Mucosa of stomach (tissue), 1 donor: ENCODE results near the gene MTF1.

Experiments
- H3K27me3 ChIP-seq: one replicate; pipeline ENCODE4 v1.7.0; 2013; ENCODE audit warnings: mild to moderate bottlenecking, low read length; ENCODE audit not compliant: control insufficient read depth, insufficient read depth
- H3K36me3 ChIP-seq: one replicate; pipeline ENCODE4 v1.7.0; 2013; ENCODE audit warnings: low read length; ENCODE audit not compliant: control insufficient read depth, insufficient read depth
- H3K4me1 ChIP-seq: one replicate; pipeline ENCODE4 v1.7.0; 2013; ENCODE audit warnings: mild to moderate bottlenecking, low read length; ENCODE audit not compliant: control insufficient read depth, insufficient read depth
- H3K4me3 ChIP-seq: one replicate; pipeline ENCODE4 v1.7.0; 2013; ENCODE audit warnings: low read length
- H3K9ac ChIP-seq: one replicate; pipeline ENCODE4 v1.7.0; 2013; ENCODE audit warnings: mild to moderate bottlenecking, low read length, moderate library complexity
- H3K9me3 ChIP-seq: one replicate; pipeline ENCODE4 v1.7.0; 2013; ENCODE audit warnings: mild to moderate bottlenecking, low read length, moderate library complexity; ENCODE audit not compliant: control insufficient read depth
- donor health status: Pancreatic carcinoma.

Gene MTF1

DNA sequence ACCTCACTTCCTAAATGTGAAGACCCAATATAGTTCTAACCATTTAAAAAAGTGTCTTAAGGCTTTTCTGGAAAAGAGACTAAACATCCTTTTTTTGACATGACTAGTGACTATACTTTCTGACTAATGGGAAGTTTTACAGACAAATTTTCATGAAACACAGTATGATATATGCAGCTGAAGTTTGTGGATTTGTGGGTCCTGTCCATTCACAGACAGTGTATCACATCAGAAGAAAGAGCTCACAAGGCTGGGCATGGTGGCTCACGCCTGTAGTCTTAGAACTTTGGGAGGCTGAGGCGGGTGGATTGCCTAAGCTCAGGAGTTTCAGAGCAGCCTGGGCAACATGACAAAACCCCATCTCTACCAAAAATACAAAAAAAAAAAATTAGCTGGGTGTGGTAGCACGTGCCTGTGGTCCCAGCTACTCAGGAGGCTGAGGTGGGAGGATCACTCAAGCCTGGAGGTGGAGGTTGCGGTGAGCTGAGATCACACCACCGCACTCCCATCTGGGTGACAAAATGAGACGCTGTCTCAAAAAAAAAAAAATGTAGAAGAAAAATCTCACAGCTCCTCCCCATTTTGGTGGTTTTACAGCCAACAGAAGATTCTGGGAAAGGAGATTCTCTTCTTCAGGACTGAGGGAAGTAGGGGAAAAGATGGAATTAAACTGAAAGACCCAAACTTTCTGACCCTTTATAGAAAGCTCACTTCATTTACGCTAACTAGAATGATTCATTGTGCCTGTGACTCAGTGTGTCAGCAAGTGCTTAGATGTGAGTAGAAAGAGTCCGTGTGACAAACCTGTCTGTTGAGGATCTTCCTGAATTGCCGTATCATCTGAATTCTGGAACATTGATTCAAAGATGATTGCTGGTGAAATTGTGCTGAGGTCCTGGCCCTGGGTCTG lies 36.2 kb downstream of the MTF1 start:
- H3K36me3 ChIP-seq: no peaks in the 10 kb centered on the region

DNA sequence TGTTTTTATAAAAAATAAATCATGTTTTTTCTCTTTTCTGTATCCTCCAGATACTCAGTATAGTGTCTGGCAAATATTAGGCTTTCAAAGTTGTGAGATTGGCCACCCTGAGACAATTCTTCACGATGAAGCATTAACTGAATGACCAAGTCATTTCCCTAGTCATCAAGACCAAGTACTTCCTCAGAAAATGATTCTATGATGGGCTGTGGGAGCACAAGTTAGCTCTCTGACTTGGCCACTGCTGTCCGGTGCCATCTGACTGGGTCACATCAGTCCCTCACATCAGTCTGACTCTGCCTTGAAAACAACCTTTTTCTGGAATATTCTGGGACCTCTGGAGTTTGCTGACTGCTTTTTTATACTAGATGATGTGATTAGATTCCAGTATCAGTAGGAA lies 37.9 kb downstream of the MTF1 start:
- no peak overlapping the region for H3K4me3 ChIP-seq
- H3K36me3 ChIP-seq: no peaks in the 10 kb centered on the region
- H3K4me1 ChIP-seq: no peaks in the 10 kb centered on the region
- no peaks in the 10 kb centered on the region for H3K27me3 ChIP-seq
- H3K9me3 ChIP-seq: no peaks in the 10 kb centered on the region
- no peak overlapping the region for H3K9ac ChIP-seq

More for the DNA sequence above, 36.2 kb downstream of the MTF1 start:
- Histone ChIP-seq H3K4me3 (no peak overlapping the region), H3K4me1 (no peaks in the 10 kb centered on the region), H3K9ac (no peak overlapping the region), H3K9me3 (no peaks in the 10 kb centered on the region), H3K27me3 (no peaks in the 10 kb centered on the region)

DNA sequence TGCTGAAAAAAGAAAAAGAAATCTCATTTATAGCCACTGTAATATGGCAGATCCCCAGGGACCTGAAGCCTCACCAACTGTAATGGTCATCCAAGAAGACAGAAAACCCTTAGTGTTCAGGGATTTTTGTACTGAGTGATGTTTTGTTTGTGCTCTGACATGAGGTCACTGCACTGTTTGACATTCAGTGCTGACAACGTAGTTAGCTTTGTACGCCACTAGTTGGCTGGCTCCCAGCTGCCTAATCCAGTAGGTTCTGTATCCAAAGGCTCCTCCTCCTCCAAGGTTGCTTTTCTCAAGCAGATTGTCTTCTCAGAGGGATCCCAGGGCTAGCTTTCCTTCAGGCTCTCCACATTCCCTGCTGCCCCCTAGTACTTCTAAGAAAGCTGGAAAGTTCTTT lies 41.9 kb downstream of the MTF1 start:
- Histone ChIP-seq H3K9ac (no peak overlapping the region), H3K27me3 (no peaks in the 10 kb centered on the region), H3K9me3 (no peaks in the 10 kb centered on the region), H3K4me1 (no peaks in the 10 kb centered on the region), H3K4me3 (no peak overlapping the region), H3K36me3 (peaks cover 7% of the 10 kb centered on the region)

DNA sequence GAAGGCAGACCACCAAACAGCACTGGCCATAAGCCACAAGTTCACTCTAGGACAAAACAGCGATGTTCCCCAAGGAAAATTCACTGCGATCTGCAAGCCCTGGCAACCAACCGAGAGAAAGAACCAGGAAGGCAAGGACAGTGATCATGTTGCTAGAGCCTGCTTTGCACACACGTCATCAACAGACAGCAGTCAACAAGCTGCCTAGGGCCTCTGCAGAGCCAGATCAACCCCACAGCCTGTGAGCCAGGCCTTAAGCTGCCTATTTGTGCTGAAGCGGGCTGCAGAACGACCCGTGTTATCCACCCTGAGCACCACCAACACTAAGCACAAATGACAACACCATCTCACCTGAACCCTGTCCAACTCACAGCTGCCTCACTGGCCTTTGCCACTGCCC lies 45.1 kb downstream of the MTF1 start:
- no peaks in the 10 kb centered on the region for H3K9me3 ChIP-seq
- peaks cover 7% of the 10 kb centered on the region for H3K36me3 ChIP-seq
- peaks cover 1% of the 10 kb centered on the region for H3K4me1 ChIP-seq
- H3K4me3 ChIP-seq: no peak overlapping the region
- no peak overlapping the region for H3K9ac ChIP-seq
- no peaks in the 10 kb centered on the region for H3K27me3 ChIP-seq

DNA sequence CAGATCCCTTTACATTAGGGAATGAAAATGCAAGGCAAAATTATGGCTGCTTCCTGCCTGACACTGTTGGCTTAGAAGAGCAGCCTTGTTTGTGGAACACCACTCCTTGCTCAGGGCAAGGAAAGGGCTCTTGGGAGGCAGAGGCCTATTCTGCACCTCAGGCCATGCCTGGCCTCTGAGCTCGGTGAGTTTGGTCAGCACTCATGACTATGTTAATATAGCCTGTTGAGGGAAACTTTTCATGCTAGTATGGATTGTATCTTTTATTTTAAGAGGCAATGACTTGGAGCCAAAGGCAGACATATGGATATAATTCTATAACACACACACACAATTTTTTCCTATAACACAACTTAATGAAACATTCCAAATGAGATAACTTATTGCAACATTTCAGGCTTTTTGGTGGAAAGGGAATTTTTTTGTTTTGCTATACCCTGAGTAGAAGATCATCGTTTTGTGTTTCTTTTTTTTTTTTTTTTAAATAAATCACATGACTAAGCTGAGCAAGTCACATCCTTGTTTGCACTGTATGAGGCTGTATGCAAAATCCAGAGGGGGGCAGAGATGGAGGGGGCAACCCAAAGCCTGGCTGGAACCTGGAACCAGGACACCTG lies 45.8 kb downstream of the MTF1 start:
- Histone ChIP-seq H3K4me1 (peaks cover 7% of the 10 kb centered on the region), H3K4me3 (no peak overlapping the region), H3K27me3 (no peaks in the 10 kb centered on the region), H3K9me3 (no peaks in the 10 kb centered on the region), H3K9ac (no peak overlapping the region), H3K36me3 (peaks cover 7% of the 10 kb centered on the region)

DNA sequence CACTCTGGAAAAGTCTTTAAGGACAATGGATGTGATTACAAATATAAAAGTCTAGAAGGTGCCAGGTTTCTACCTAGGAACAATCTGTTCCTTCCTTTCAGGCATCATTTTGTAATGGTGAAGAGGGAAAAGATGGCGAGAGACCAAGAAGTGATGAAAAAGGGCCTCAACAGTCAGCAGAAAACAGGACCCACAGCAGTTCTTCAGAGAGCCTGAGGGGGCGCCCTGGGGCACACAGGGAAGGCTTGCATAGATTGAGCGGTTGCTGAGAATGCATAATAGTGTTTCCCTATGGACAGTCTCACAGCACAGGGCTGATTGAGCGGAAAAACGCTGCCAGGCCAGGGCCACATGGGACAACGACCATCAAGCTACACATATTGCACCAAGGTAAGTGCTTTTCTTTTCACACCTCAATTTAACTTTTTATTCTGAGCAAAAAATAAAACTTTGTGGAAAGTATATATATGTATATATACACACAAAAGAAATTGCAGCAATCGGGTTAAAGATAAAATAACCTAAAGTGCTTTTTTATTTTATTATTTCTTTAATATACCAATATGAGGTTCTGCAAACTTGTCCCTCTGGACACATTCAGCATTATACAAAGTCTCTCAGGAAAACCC lies 48.3 kb downstream of the MTF1 start:
- Histone ChIP-seq H3K4me1 (peaks cover 7% of the 10 kb centered on the region), H3K9me3 (no peaks in the 10 kb centered on the region), H3K36me3 (peaks cover 9% of the 10 kb centered on the region), H3K4me3 (no peak overlapping the region), H3K27me3 (no peaks in the 10 kb centered on the region), H3K9ac (no peak overlapping the region)

DNA sequence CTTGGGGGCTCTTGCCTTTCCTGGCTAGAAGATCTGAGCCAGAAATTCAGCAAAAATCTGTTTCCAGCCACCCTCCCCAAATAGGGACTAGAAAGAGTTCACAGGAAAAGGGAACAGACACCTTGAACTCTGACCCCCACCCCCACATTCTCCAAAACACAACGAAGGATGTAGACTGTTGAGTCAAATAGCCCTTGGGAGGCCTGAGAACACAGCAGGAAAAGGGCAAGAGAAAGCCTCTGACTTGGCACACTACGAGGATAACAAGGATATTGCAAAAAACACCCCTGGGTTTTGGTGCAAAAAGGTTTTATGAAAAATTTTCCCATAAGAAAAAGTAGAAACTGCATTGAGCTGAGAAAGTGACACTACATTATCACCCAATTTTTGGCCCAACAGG lies 49.5 kb downstream of the MTF1 start:
- Histone ChIP-seq H3K27me3 (no peaks in the 10 kb centered on the region), H3K4me1 (peaks cover 7% of the 10 kb centered on the region), H3K36me3 (peaks cover 11% of the 10 kb centered on the region), H3K4me3 (no peak overlapping the region), H3K9me3 (no peaks in the 10 kb centered on the region), H3K9ac (no peak overlapping the region)

DNA sequence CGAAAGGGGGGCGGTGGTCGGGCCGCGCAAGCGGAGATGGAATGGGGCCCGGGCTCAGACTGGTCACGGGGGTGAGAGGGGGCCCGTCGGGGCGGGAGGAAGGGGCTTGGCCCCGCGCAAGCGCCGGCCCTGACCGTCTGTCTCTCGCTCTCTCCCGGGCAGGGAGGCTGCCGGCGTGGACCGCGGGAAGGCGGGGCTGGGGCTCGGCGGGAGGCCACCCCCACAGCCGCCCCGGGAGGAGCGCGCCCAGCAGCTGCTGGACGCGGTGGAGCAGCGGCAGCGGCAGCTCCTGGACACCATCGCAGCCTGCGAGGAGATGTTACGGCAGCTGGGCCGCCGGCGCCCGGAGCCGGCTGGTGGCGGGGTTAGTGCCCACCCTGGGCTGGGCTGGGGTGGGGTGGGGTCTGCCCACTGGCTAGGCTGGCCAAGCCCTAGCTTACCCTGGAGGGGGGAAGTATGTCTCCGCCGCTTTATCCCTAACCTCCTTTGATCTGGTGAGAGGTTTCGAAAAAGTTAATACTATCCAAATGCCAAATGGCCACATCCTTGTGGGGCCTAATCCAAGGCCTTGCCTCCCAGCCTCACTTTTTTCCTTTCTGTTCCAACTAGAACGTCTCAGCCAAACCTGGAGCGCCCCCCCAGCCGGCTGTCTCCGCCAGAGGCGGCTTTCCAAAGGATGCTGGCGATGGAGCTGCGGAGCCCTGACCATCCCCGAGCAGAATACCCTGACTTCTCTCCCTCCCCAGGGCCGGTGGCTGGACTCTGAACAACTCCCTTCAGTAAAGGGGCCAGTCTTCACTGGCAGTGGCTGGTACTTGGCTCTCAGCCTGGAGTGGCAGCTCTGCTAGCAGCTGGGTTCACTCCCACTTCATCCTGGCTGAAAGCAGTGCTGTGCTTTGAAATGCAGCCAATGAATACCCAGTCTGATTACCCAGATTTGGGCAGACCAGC lies 50.7 kb downstream of the MTF1 start:
- H3K4me1 ChIP-seq: peaks cover 7% of the 10 kb centered on the region
- H3K9ac ChIP-seq: peak overlapping the region; percentile 72
- H3K9me3 ChIP-seq: no peaks in the 10 kb centered on the region
- H3K4me3 ChIP-seq: peak overlapping the region; percentile 44
- no peaks in the 10 kb centered on the region for H3K27me3 ChIP-seq
- H3K36me3 ChIP-seq: peaks cover 18% of the 10 kb centered on the region

DNA sequence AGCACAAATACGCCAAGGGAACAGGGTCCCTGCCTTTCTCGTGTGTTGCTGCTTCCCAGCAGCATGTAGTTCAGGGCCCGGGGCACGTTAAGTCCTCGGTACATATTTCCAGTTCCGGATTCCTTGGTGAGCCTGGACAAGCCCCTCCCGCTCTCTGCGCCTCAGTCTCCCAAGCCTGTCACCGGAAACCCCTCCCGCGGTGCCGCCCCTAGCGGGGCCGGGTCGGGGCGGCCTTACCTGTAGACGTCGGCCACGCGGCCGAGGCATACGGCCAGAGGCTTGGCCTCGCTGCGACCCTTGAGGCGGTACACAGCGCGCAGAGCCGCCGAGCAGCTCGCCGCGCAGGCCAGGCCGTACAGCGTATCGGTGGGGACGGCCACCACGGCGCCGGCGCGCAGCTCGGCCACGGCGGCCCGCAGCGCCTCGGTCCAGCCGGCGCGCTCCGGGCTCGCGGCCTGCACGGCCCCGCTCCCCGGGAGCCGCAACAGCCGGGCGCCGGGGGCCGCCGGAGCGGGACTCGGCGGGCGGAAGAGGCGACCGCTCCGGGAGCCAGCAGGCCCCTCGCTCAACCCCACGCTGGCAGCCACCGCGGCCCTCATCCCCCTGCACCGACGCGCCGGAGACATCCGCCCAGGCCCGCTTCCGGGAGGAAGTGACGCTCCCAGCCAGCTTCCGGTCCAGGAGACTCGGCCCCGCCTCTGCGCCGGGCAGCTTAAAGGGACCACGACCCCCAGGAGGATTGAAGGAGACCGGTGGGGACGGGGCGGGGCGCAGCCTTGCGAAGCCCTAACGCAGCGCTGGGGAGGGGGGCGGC lies 51.6 kb downstream of the MTF1 start, which contains the start of the genes C1orf122 and YRDC:
Gene C1orf122, plus strand, starts transcription at position 236 of the 814 bp plus-strand sequence. CDS start 615 bp downstream, outside the sequence.
Gene YRDC, minus strand, starts transcription at position 654 of the 814 bp plus-strand sequence. Its CDS starts 28 bp downstream, at position 626.
- H3K36me3 ChIP-seq: peaks cover 18% of the 10 kb centered on the region
- H3K4me1 ChIP-seq: peaks cover 7% of the 10 kb centered on the region
- H3K9me3 ChIP-seq: no peaks in the 10 kb centered on the region
- peak within 1 kb of the TSS; percentile 72 for H3K9ac ChIP-seq
- H3K27me3 ChIP-seq: no peaks in the 10 kb centered on the region
- peak within 1 kb of the TSS; percentile 80 for H3K4me3 ChIP-seq

DNA sequence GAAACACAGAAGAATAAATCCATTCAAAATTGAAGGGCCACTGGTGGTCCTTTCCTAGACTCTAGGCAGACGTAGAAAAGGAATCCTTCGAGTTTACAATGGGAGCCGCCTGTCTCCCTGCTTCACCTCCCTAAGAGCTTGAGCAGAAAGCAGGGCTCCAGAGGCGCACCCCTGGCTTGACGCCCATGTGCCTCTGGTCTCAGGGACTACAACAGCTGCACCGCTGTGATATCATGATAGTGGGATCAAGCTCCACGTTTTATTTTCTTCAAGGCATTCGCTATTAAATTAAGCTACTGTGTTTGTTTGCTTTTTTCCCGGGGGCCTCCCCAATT lies 52.2 kb downstream of the MTF1 start:
- peaks cover 22% of the 10 kb centered on the region for H3K36me3 ChIP-seq
- H3K9ac ChIP-seq: peak overlapping the region; percentile 72
- no peaks in the 10 kb centered on the region for H3K27me3 ChIP-seq
- peak overlapping the region; percentile 80 for H3K4me3 ChIP-seq
- no peaks in the 10 kb centered on the region for H3K9me3 ChIP-seq
- H3K4me1 ChIP-seq: peaks cover 7% of the 10 kb centered on the region

DNA sequence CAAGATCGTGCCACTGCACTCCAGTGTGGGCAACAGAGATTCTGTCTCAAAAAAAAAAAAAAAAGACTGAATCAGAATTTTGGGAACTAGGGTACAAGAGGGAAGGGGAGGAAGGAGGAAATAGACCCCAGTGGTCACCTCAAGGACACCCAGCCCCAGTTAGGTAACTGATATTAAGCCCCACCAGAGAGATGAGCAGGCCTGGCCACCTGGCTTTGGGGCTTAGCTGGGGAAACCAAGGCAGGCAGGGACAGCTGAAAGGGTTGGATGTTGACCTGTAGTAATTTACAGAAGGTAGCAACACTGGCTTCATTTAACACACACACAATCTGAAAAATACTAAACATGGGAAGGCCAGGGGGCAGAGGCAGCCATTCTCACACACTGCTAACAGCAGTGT lies 57.0 kb downstream of the MTF1 start:
- Histone ChIP-seq H3K4me1 (no peaks in the 10 kb centered on the region), H3K36me3 (peaks cover 25% of the 10 kb centered on the region), H3K27me3 (no peaks in the 10 kb centered on the region), H3K4me3 (no peak overlapping the region), H3K9me3 (no peaks in the 10 kb centered on the region), H3K9ac (no peak overlapping the region)
